ENCODE data around the gene TRERF1.
A peak's percentile ranks its signal among the peaks of the same experiment; 100 is the strongest.

The TRERF1 gene

GRCh38 chr6:42403421-42403820 is 48.3 kb downstream of the TRERF1 start:
- Histone ChIP-seq H3K4me3 (ENCODE audit: low read depth, low read length) (no peak overlapping the region), H3K4me1 (ENCODE audit: control insufficient read depth, insufficient read depth, low read length) (peaks cover 6% of the 10 kb centered on the region; the same call in 1 of the 2 replicates), H3K27ac (ENCODE audit: extremely low read depth, low read depth, low read length) (no peak overlapping the region), H3K9me3 (ENCODE audit: control insufficient read depth, insufficient read depth, low read depth, low read length) (no peaks in the 10 kb centered on the region), H3K36me3 (ENCODE audit: control insufficient read depth in 2 of 2, insufficient read depth in 1 of 2, low read length in 2 of 2) (no peaks in the 10 kb centered on the region)
- ChIA-PET CTCF (interaction anchor here (0.6 to 1.1 kb wide), 6 partner anchors 13 to 173 kb away, joined by 3 to 5 read pairs (median 3); no protein-coding TSS in a partner anchor), POLR2A (interaction anchor here (1.1 to 1.2 kb wide), 2 partner anchors 16 to 50 kb away, joined by 3 to 4 read pairs; no protein-coding TSS in a partner anchor)
- TF ChIP-seq ZSCAN5A (tag by site-specific recombination; IDR thresholded peaks at IDR 0.05) (no peak), ZNF600 (tag by site-specific recombination; IDR thresholded peaks at IDR 0.05) (0 out of 2 replicates have a peak, but pooled peaks have one; percentile 26)

- Histone ChIP-seq H3K9me3 (ENCODE audit: control insufficient read depth, insufficient read depth, low read depth, low read length) (no peaks in the 10 kb centered on the region), H3K4me3 (ENCODE audit: low read depth, low read length) (no peak overlapping the region), H3K36me3 (ENCODE audit: control insufficient read depth in 2 of 2, insufficient read depth in 1 of 2, low read length in 2 of 2) (no peaks in the 10 kb centered on the region), H3K4me1 (ENCODE audit: control insufficient read depth, insufficient read depth, low read length) (peaks cover 6% of the 10 kb centered on the region; the same call in 1 of the 2 replicates), H3K27ac (ENCODE audit: extremely low read depth, low read depth, low read length) (no peak overlapping the region)
- POLR2A ChIA-PET: interaction anchor here (0.6 to 1.5 kb wide), 4 partner anchors 12 to 53 kb away, joined by 3 to 5 read pairs (median 3); no protein-coding TSS in a partner anchor
- TF ChIP-seq ZBTB20 (tag by site-specific recombination; IDR thresholded peaks at IDR 0.05) (peak; percentile 73), RBAK (tag by site-specific recombination; IDR thresholded peaks at IDR 0.05) (no peak), ZNF175 (tag by site-specific recombination; IDR thresholded peaks at IDR 0.05) (no peak), ZNF140 (tag by site-specific recombination; IDR thresholded peaks at IDR 0.05) (no peak), ZNF292 (tag by site-specific recombination; IDR thresholded peaks at IDR 0.05; ENCODE audit: borderline replicate concordance, low read depth) (no peak), ZNF18 (tag by site-specific recombination; IDR thresholded peaks at IDR 0.05) (no peak)
- CTCF ChIA-PET: interaction anchor here (0.7 to 1.1 kb wide), 2 partner anchors 172 to 260 kb away, joined by 3 to 4 read pairs; no protein-coding TSS in a partner anchor
Measured at GRCh38 chr6:42402184-42402583, 49.5 kb downstream of the TRERF1 start.

GRCh38 chr6:42401613-42401951 is 50.1 kb downstream of the TRERF1 start:
- peaks cover 4% of the 10 kb centered on the region; the same call in 1 of the 2 replicates for H3K4me1 ChIP-seq (ENCODE audit: control insufficient read depth, insufficient read depth, low read length)
- H3K4me3 ChIP-seq (ENCODE audit: low read depth, low read length): no peak overlapping the region
- TF ChIP-seq ZNF16 (tag by site-specific recombination; IDR thresholded peaks at IDR 0.05; ENCODE audit: low read depth) (no peak), ZNF571 (tag by site-specific recombination; IDR thresholded peaks at IDR 0.05) (no peak), ZNF239 (tag by site-specific recombination; IDR thresholded peaks at IDR 0.05) (no peak), ZNF354C (tag by site-specific recombination; IDR thresholded peaks at IDR 0.05; ENCODE audit: borderline replicate concordance, low read depth) (no peak), ZNF514 (tag by site-specific recombination; IDR thresholded peaks at IDR 0.05) (no peak), ZFP3 (tag by site-specific recombination; IDR thresholded peaks at IDR 0.05; ENCODE audit: low read depth) (no peak), ZNF2 (tag by site-specific recombination; IDR thresholded peaks at IDR 0.05) (no peak), ZNF280D (tag by site-specific recombination; IDR thresholded peaks at IDR 0.05) (no peak), SP3 (tag by site-specific recombination; IDR thresholded peaks at IDR 0.05) (no peak), KLF8 (tag by site-specific recombination; IDR thresholded peaks at IDR 0.05) (no peak)
- no peaks in the 10 kb centered on the region for H3K9me3 ChIP-seq (ENCODE audit: control insufficient read depth, insufficient read depth, low read depth, low read length)
- no peaks in the 10 kb centered on the region for H3K36me3 ChIP-seq (ENCODE audit: control insufficient read depth in 2 of 2, insufficient read depth in 1 of 2, low read length in 2 of 2)
- POLR2A ChIA-PET: interaction anchor here (1.5 kb wide), 1 partner anchor 14 kb away, joined by 5 read pairs; no protein-coding TSS in a partner anchor
- CTCF ChIA-PET: no interaction called here
- no peak overlapping the region for H3K27ac ChIP-seq (ENCODE audit: extremely low read depth, low read depth, low read length)
